Activated T-helper 1 cell treated with anti-CD3 and anti-CD28 coated beads, Interleukin-12 subunit alpha, Interleukin-12 subunit beta, Interleukin-2, Interleukin-4 antibody, amounts not matched to agents 30 ng/mL and 10 ng/mL and 1 ng/mL, durations not matched to agents 14 hours and 24 hours and 36 hours (primary cell): ENCODE results near the gene SETD1A. TPM values are rescaled to one million over a fixed set of nuclear protein-coding genes. Genes with fewer than 3 reads are reported as not detected.

Experiments used
- DNase-seq: peaks from one replicate; pipeline ENCODE4 v3.0.0; 2021; ENCODE audit warnings: low spot score
- H3K27ac Mint-ChIP-seq: one replicate; pipeline ENCODE4 v1.8.0; 2021; ENCODE audit warnings: mild to moderate bottlenecking, mixed read lengths
- H3K27me3 Mint-ChIP-seq: one replicate; pipeline ENCODE4 v1.8.0; 2022; ENCODE audit warnings: mild to moderate bottlenecking, moderate library complexity, mixed read lengths; ENCODE audit not compliant: insufficient read depth
- H3K36me3 Mint-ChIP-seq: one replicate; pipeline ENCODE4 v1.8.0; 2021; ENCODE audit warnings: low read depth, mixed read lengths
- H3K4me1 Mint-ChIP-seq: one replicate; pipeline ENCODE4 v1.8.0; 2021; ENCODE audit warnings: low read depth, mixed read lengths
- H3K4me3 Mint-ChIP-seq: one replicate; pipeline ENCODE4 v1.8.0; 2021; ENCODE audit warnings: mild to moderate bottlenecking, moderate library complexity, mixed read lengths
- H3K9me3 Mint-ChIP-seq: one replicate; pipeline ENCODE4 v1.8.0; 2021; ENCODE audit warnings: mixed read lengths
- intact Hi-C: fragments of 100-400 bp; cut with micrococcal nuclease; formaldehyde crosslinking; loops from one replicate; pipeline ENCODE4 v1.15.1; 2024
- total RNA-seq: library from RNA; stranded (reverse); gene quantifications from 2 replicates; pipeline ENCODE4 v1.2.3, GENCODE V29; 2022

SETD1A gene
- total RNA-seq, 1 donor from 2014 or later: 38.8 TPM

- peaks cover 45% of the 10 kb centered on the region for H3K36me3 Mint-ChIP-seq
- H3K9me3 Mint-ChIP-seq: no peaks in the 10 kb centered on the region
- no peak overlapping the region for H3K4me3 Mint-ChIP-seq
- H3K27me3 Mint-ChIP-seq: no peaks in the 10 kb centered on the region
- intact Hi-C loops: no loop called here
- no peaks in the 10 kb centered on the region for H3K4me1 Mint-ChIP-seq
- DNase-seq: no peak
- H3K27ac Mint-ChIP-seq: no peak overlapping the region
Observed at GRCh38 chr16:30965436-30965835, 7.9 kb downstream of the SETD1A start.

- Mint-ChIP-seq H3K36me3 (peaks cover 48% of the 10 kb centered on the region), H3K4me3 (no peak overlapping the region), H3K27me3 (no peaks in the 10 kb centered on the region), H3K9me3 (no peaks in the 10 kb centered on the region), H3K27ac (no peak overlapping the region), H3K4me1 (no peaks in the 10 kb centered on the region)
- intact Hi-C loops: no loop called here
- no peak for DNase-seq
Observed at GRCh38 chr16:30966033-30966619, 8.6 kb downstream of the SETD1A start.

- Mint-ChIP-seq H3K9me3 (no peaks in the 10 kb centered on the region), H3K4me1 (no peaks in the 10 kb centered on the region), H3K36me3 (peaks cover 53% of the 10 kb centered on the region), H3K27ac (no peak overlapping the region), H3K4me3 (no peak overlapping the region), H3K27me3 (no peaks in the 10 kb centered on the region)
- intact Hi-C loops: no loop called here
- no peak for DNase-seq
Observed at GRCh38 chr16:30967795-30968194, 10.2 kb downstream of the SETD1A start.

- H3K4me3 Mint-ChIP-seq: no peak overlapping the region
- H3K4me1 Mint-ChIP-seq: no peaks in the 10 kb centered on the region
- peaks cover 56% of the 10 kb centered on the region for H3K36me3 Mint-ChIP-seq
- intact Hi-C loops: no loop called here
- H3K27ac Mint-ChIP-seq: no peak overlapping the region
- H3K27me3 Mint-ChIP-seq: no peaks in the 10 kb centered on the region
- DNase-seq: no peak
- no peaks in the 10 kb centered on the region for H3K9me3 Mint-ChIP-seq
Observed at GRCh38 chr16:30969246-30969842, 11.8 kb downstream of the SETD1A start.

GRCh38 chr16:30971298-30971697, 13.7 kb downstream of the SETD1A start:
- H3K36me3 Mint-ChIP-seq: peaks cover 57% of the 10 kb centered on the region
- no peaks in the 10 kb centered on the region for H3K9me3 Mint-ChIP-seq
- H3K4me1 Mint-ChIP-seq: no peaks in the 10 kb centered on the region
- no peak overlapping the region for H3K4me3 Mint-ChIP-seq
- H3K27me3 Mint-ChIP-seq: no peaks in the 10 kb centered on the region
- H3K27ac Mint-ChIP-seq: no peak overlapping the region
- no peak for DNase-seq
- intact Hi-C loops: no loop called here

- no peak overlapping the region for H3K4me3 Mint-ChIP-seq
- H3K27ac Mint-ChIP-seq: no peak overlapping the region
- intact Hi-C loops: no loop called here
- DNase-seq: no peak
- peaks cover 55% of the 10 kb centered on the region for H3K36me3 Mint-ChIP-seq
- no peaks in the 10 kb centered on the region for H3K27me3 Mint-ChIP-seq
- no peaks in the 10 kb centered on the region for H3K9me3 Mint-ChIP-seq
- no peaks in the 10 kb centered on the region for H3K4me1 Mint-ChIP-seq
Observed at GRCh38 chr16:30972872-30973271, 15.3 kb downstream of the SETD1A start.

- Mint-ChIP-seq H3K9me3 (no peaks in the 10 kb centered on the region), H3K4me1 (no peaks in the 10 kb centered on the region), H3K4me3 (no peak overlapping the region), H3K27me3 (no peaks in the 10 kb centered on the region), H3K27ac (no peak overlapping the region), H3K36me3 (peaks cover 53% of the 10 kb centered on the region)
- intact Hi-C loops: no loop called here
- DNase-seq: no peak
Observed at GRCh38 chr16:30974348-30974747, 16.8 kb downstream of the SETD1A start.

GRCh38 chr16:30976486-30976885, 18.9 kb downstream of the SETD1A start:
- Mint-ChIP-seq H3K9me3 (no peaks in the 10 kb centered on the region), H3K4me1 (no peaks in the 10 kb centered on the region), H3K27ac (no peak overlapping the region), H3K36me3 (peaks cover 49% of the 10 kb centered on the region), H3K4me3 (no peak overlapping the region), H3K27me3 (no peaks in the 10 kb centered on the region)
- no peak for DNase-seq
- intact Hi-C loops: no loop called here

GRCh38 chr16:30977502-30977901, 19.9 kb downstream of the SETD1A start:
- no peak overlapping the region for H3K27ac Mint-ChIP-seq
- peaks cover 47% of the 10 kb centered on the region for H3K36me3 Mint-ChIP-seq
- no peaks in the 10 kb centered on the region for H3K9me3 Mint-ChIP-seq
- H3K27me3 Mint-ChIP-seq: no peaks in the 10 kb centered on the region
- no peak for DNase-seq
- intact Hi-C loops: no loop called here
- no peaks in the 10 kb centered on the region for H3K4me1 Mint-ChIP-seq
- H3K4me3 Mint-ChIP-seq: no peak overlapping the region

- no peaks in the 10 kb centered on the region for H3K9me3 Mint-ChIP-seq
- no peak overlapping the region for H3K4me3 Mint-ChIP-seq
- no peaks in the 10 kb centered on the region for H3K4me1 Mint-ChIP-seq
- no peak overlapping the region for H3K27ac Mint-ChIP-seq
- H3K36me3 Mint-ChIP-seq: peaks cover 33% of the 10 kb centered on the region
- no peak for DNase-seq
- intact Hi-C loops: no loop called here
- no peaks in the 10 kb centered on the region for H3K27me3 Mint-ChIP-seq
Observed at GRCh38 chr16:30979170-30980022, 21.8 kb downstream of the SETD1A start.

- no peak overlapping the region for H3K27ac Mint-ChIP-seq
Observed at GRCh38 chr16:30980023-30980371, 22.4 kb downstream of the SETD1A start.

GRCh38 chr16:30980434-30980833, 22.9 kb downstream of the SETD1A start:
- Mint-ChIP-seq H3K4me3 (no peak overlapping the region), H3K36me3 (peaks cover 32% of the 10 kb centered on the region), H3K27ac (no peak overlapping the region), H3K27me3 (no peaks in the 10 kb centered on the region), H3K9me3 (no peaks in the 10 kb centered on the region), H3K4me1 (no peaks in the 10 kb centered on the region)
- no peak for DNase-seq
- intact Hi-C loops: no loop called here

More at GRCh38 chr16:30980023-30980371, 22.4 kb downstream of the SETD1A start:
- H3K9me3 Mint-ChIP-seq: no peaks in the 10 kb centered on the region
- no peaks in the 10 kb centered on the region for H3K4me1 Mint-ChIP-seq
- no peaks in the 10 kb centered on the region for H3K27me3 Mint-ChIP-seq
- no peak overlapping the region for H3K4me3 Mint-ChIP-seq
- DNase-seq: no peak
- intact Hi-C loops: no loop called here
- peaks cover 32% of the 10 kb centered on the region for H3K36me3 Mint-ChIP-seq

GRCh38 chr16:30980959-30981358, 23.4 kb downstream of the SETD1A start:
- no peak for DNase-seq
- Mint-ChIP-seq H3K36me3 (peaks cover 28% of the 10 kb centered on the region), H3K27me3 (no peaks in the 10 kb centered on the region), H3K4me3 (no peak overlapping the region), H3K27ac (no peak overlapping the region), H3K4me1 (no peaks in the 10 kb centered on the region), H3K9me3 (no peaks in the 10 kb centered on the region)
- intact Hi-C loops: no loop called here
